Hematopoietic multipotent progenitor cell treated with erythropoietin and hydrocortisone succinate and interleukin-3 and kit ligand, for 8 days (in vitro differentiated cells): ENCODE data around the gene ZNF22.

Source experiments
- DNase-seq: peaks from one replicate; pipeline ENCODE4 v3.0.0-alpha.2; 2015

The ZNF22 gene

GRCh38 chr10:45035673-45036072 is 35.0 kb downstream of the ZNF22 start:
- DNase-seq: no peak

- DNase-seq: no peak
Observed at GRCh38 chr10:45040921-45041542, 40.3 kb downstream of the ZNF22 start.

GRCh38 chr10:45044290-45044689 is 43.6 kb downstream of the ZNF22 start:
- no peak for DNase-seq

GRCh38 chr10:45050551-45051235 is 50.0 kb downstream of the ZNF22 start:
- DNase-seq: no peak

GRCh38 chr10:45052700-45053099 is 52.0 kb downstream of the ZNF22 start:
- no peak for DNase-seq

GRCh38 chr10:45053569-45054100 is 52.9 kb downstream of the ZNF22 start:
- DNase-seq: no peak
